ENCODE measurements around the gene RBM23.
A peak's percentile ranks its signal among the peaks of the same experiment; 100 is the strongest.

The RBM23 gene

GRCh38 chr14:22922294-22922693 lies 3.3 kb upstream of the RBM23 start:
- Histone ChIP-seq H3K4me1 (ENCODE audit: control insufficient read depth, insufficient read depth, low read length) (peaks cover 5% of the 10 kb centered on the region; the same call in 1 of the 2 replicates), H3K36me3 (ENCODE audit: control insufficient read depth in 2 of 2, insufficient read depth in 1 of 2, low read length in 2 of 2) (peaks cover 53 to 74% of the 10 kb centered on the region in 2 experiments), H3K27ac (ENCODE audit: extremely low read depth, low read depth, low read length) (0 out of 2 replicates have a peak overlapping the region, but pooled peaks have one; percentile 7), H3K9me3 (ENCODE audit: control insufficient read depth, insufficient read depth, low read depth, low read length) (no peaks in the 10 kb centered on the region), H3K4me3 (ENCODE audit: low read depth, low read length) (no peak overlapping the region)
- ChIA-PET CTCF (no interaction called here), POLR2A (no interaction called here)
- TF ChIP-seq ZNF202 (tag by site-specific recombination; IDR thresholded peaks at IDR 0.05; ENCODE audit: borderline replicate concordance) (no peak), ZNF514 (tag by site-specific recombination; IDR thresholded peaks at IDR 0.05) (no peak), ZNF510 (tag by site-specific recombination; IDR thresholded peaks at IDR 0.05; ENCODE audit: insufficient replicate concordance) (no peak), SP3 (tag by site-specific recombination; IDR thresholded peaks at IDR 0.05) (no peak), ZNF155 (tag by site-specific recombination; IDR thresholded peaks at IDR 0.05) (no peak), ZNF114 (tag by site-specific recombination; IDR thresholded peaks at IDR 0.05) (no peak), REPIN1 (tag by site-specific recombination; IDR thresholded peaks at IDR 0.05; ENCODE audit: low read depth) (no peak), FEZF1 (tag by site-specific recombination; IDR thresholded peaks at IDR 0.05) (no peak), ZNF239 (tag by site-specific recombination; IDR thresholded peaks at IDR 0.05) (no peak), ZNF426 (tag by site-specific recombination; IDR thresholded peaks at IDR 0.05) (no peak), SP7 (tag by site-specific recombination; IDR thresholded peaks at IDR 0.05) (no peak), ZNF529 (tag by site-specific recombination; IDR thresholded peaks at IDR 0.05; ENCODE audit: insufficient replicate concordance) (no peak), TSHZ1 (tag by site-specific recombination; IDR thresholded peaks at IDR 0.05; ENCODE audit: borderline replicate concordance) (no peak), ZNF23 (tag by site-specific recombination; IDR thresholded peaks at IDR 0.05; ENCODE audit: borderline replicate concordance) (no peak), ZNF701 (tag by site-specific recombination; IDR thresholded peaks at IDR 0.05) (no peak), ZNF530 (tag by site-specific recombination; IDR thresholded peaks at IDR 0.05; ENCODE audit: low read depth) (no peak)

- no peaks in the 10 kb centered on the region for H3K9me3 ChIP-seq (ENCODE audit: control insufficient read depth, insufficient read depth, low read depth, low read length)
- no peak overlapping the region for H3K4me3 ChIP-seq (ENCODE audit: low read depth, low read length)
- POLR2A ChIA-PET = interaction anchor here (0.5 to 3.3 kb wide), 2 partner anchors 8 to 48 kb away, joined by 4 to 41 read pairs; partner anchors contain the start of gene PRMT5
- no peak overlapping the region for H3K27ac ChIP-seq (ENCODE audit: extremely low read depth, low read depth, low read length)
- TF ChIP-seq ZNF214 (tag by site-specific recombination; IDR thresholded peaks at IDR 0.05; ENCODE audit: borderline replicate concordance) (no peak), ZNF621 (tag by site-specific recombination; IDR thresholded peaks at IDR 0.05) (no peak), ZNF140 (tag by site-specific recombination; IDR thresholded peaks at IDR 0.05) (no peak), KLF10 (tag by site-specific recombination; IDR thresholded peaks at IDR 0.05) (no peak), ZNF707 (tag by site-specific recombination; IDR thresholded peaks at IDR 0.05) (no peak), ZBTB6 (tag by site-specific recombination; IDR thresholded peaks at IDR 0.05) (no peak)
- H3K4me1 ChIP-seq (ENCODE audit: control insufficient read depth, insufficient read depth, low read length) = peaks cover 5% of the 10 kb centered on the region; the same call in 1 of the 2 replicates
- peaks cover 60 to 72% of the 10 kb centered on the region in 2 experiments for H3K36me3 ChIP-seq (ENCODE audit: control insufficient read depth in 2 of 2, insufficient read depth in 1 of 2, low read length in 2 of 2)
- CTCF ChIA-PET = interaction anchor here (0.7 to 4.3 kb wide), 3 partner anchors 10 to 48 kb away, joined by 3 to 33 read pairs (median 3); partner anchors contain the start of genes HAUS4 and PRMT5
Measured at GRCh38 chr14:22920697-22921096, 1.7 kb upstream of the RBM23 start.
